ENCODE data around the gene FAM149B1. TPM values are rescaled to one million over a fixed set of nuclear protein-coding genes. Genes with fewer than 3 reads are reported as not detected.
A peak's percentile ranks its signal among the peaks of the same experiment; 100 is the strongest.

Gene FAM149B1
- total RNA-seq, 2 donors from 2014 or later, result 12.5 to 13.4 TPM

GRCh38 chr10:73225518-73225917, 57.6 kb downstream of the FAM149B1 start:
- H3K4me1 Mint-ChIP-seq, result peaks cover 2% of the 10 kb centered on the region
- DNase-seq (no peak), ATAC-seq (no peak)
- no peak overlapping the region for H3K4me3 Mint-ChIP-seq
- peaks cover 8% of the 10 kb centered on the region for H3K36me3 Mint-ChIP-seq (ENCODE audit: low read depth)
- no peak overlapping the region for H3K27ac Mint-ChIP-seq
- no peaks in the 10 kb centered on the region for H3K9me3 ChIP-seq (ENCODE audit: control insufficient read depth, low read length, poor library complexity, severe bottlenecking)
- no peaks in the 10 kb centered on the region for H3K27me3 Mint-ChIP-seq

DNA sequence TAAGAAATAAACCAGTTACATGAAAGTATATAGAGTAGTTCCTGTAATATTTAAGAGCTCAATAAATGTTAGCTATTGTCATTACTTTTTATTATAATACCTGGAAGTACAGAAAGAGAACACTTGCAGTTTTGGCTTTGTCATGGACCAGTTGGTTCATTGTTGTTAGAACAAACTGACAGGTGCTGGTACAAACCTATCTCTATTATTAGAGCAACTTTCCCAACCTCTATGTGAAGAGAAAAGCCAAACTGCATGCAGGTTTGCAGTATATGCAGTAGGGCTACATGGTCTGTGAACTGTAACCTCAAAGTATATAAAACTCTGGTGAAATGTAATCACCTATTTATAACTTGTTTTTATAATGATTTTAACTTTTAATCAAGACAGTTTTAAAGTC, 58.7 kb downstream of the FAM149B1 start:
- Mint-ChIP-seq H3K36me3 (ENCODE audit: low read depth) (peaks cover 8% of the 10 kb centered on the region), H3K4me3 (no peak overlapping the region), H3K27ac (no peak overlapping the region), H3K4me1 (no peaks in the 10 kb centered on the region), H3K27me3 (no peaks in the 10 kb centered on the region)
- DNase-seq, result no peak
- H3K9me3 ChIP-seq (ENCODE audit: control insufficient read depth, low read length, poor library complexity, severe bottlenecking), result no peaks in the 10 kb centered on the region
- ATAC-seq, result no peak

- no peaks in the 10 kb centered on the region for H3K27me3 Mint-ChIP-seq
- H3K36me3 Mint-ChIP-seq (ENCODE audit: low read depth), result peaks cover 2% of the 10 kb centered on the region
- no peak for DNase-seq
- no peaks in the 10 kb centered on the region for H3K9me3 ChIP-seq (ENCODE audit: control insufficient read depth, low read length, poor library complexity, severe bottlenecking)
- no peak for ATAC-seq
- no peak overlapping the region for H3K4me3 Mint-ChIP-seq
- H3K4me1 Mint-ChIP-seq, result no peaks in the 10 kb centered on the region
- H3K27ac Mint-ChIP-seq, result no peak overlapping the region
These were observed 60.3 kb downstream of the FAM149B1 start for GRCh38 chr10:73228247-73228646.

- peak overlapping the region; percentile 51 for H3K27ac Mint-ChIP-seq
- no peaks in the 10 kb centered on the region for H3K27me3 Mint-ChIP-seq
- peaks cover 2% of the 10 kb centered on the region for H3K36me3 Mint-ChIP-seq (ENCODE audit: low read depth)
- H3K4me1 Mint-ChIP-seq, result peaks cover 2% of the 10 kb centered on the region
- no peaks in the 10 kb centered on the region for H3K9me3 ChIP-seq (ENCODE audit: control insufficient read depth, low read length, poor library complexity, severe bottlenecking)
- DNase-seq (no peak), ATAC-seq (no peak)
- no peak overlapping the region for H3K4me3 Mint-ChIP-seq
These were observed 61.6 kb downstream of the FAM149B1 start for GRCh38 chr10:73229567-73229966.

DNA sequence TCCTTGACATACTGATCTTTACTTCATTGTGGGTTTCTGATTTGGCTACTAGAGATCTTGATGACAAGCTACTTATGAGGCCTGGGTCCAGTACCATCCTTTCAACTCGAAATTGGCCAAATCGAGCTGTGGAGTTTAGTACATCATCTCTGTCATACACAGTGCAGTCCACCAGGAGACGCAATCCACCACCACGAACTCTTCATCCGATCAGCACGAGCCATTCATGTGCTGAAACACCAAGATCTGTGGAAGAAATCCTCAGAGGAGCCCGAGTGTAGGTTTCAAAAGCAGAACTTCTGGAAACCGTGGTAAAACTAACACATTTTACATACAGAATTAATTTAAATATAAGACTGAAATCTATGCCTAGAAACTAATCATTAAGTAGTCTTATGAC, 65.0 kb downstream of the FAM149B1 start:
- Mint-ChIP-seq H3K27me3 (no peaks in the 10 kb centered on the region), H3K4me3 (no peak overlapping the region), H3K4me1 (peaks cover 4% of the 10 kb centered on the region), H3K36me3 (ENCODE audit: low read depth) (peaks cover 2% of the 10 kb centered on the region), H3K27ac (no peak overlapping the region)
- ATAC-seq (no peak), DNase-seq (no peak)
- no peaks in the 10 kb centered on the region for H3K9me3 ChIP-seq (ENCODE audit: control insufficient read depth, low read length, poor library complexity, severe bottlenecking)

GRCh38 chr10:73233883-73234282, 66.0 kb downstream of the FAM149B1 start:
- no peaks in the 10 kb centered on the region for H3K27me3 Mint-ChIP-seq
- no peak for DNase-seq
- no peak overlapping the region for H3K4me3 Mint-ChIP-seq
- no peak overlapping the region for H3K27ac Mint-ChIP-seq
- H3K36me3 Mint-ChIP-seq (ENCODE audit: low read depth), result peaks cover 2% of the 10 kb centered on the region
- peaks cover 4% of the 10 kb centered on the region for H3K4me1 Mint-ChIP-seq
- no peaks in the 10 kb centered on the region for H3K9me3 ChIP-seq (ENCODE audit: control insufficient read depth, low read length, poor library complexity, severe bottlenecking)
- ATAC-seq, result no peak

DNA sequence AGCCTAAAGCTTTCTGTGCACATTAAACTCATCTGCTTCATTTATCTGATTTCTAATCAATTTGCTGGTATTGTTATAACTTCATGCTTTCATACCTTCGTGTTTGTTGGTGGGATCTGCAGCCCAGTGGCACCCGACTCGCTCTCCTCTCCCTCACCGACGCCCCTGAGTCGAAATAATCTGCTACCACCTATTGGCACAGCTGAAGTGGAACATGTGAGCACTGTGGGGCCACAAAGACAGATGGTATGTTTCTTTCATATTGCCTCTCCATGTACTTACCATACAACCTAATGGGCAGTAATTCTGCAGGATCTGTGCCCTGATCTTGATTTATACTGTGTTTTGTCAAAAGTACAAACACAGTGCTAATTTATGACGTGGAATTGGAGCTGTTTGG, 66.8 kb downstream of the FAM149B1 start:
- H3K27ac Mint-ChIP-seq, result no peak overlapping the region
- ATAC-seq, result no peak
- H3K27me3 Mint-ChIP-seq, result no peaks in the 10 kb centered on the region

DNA sequence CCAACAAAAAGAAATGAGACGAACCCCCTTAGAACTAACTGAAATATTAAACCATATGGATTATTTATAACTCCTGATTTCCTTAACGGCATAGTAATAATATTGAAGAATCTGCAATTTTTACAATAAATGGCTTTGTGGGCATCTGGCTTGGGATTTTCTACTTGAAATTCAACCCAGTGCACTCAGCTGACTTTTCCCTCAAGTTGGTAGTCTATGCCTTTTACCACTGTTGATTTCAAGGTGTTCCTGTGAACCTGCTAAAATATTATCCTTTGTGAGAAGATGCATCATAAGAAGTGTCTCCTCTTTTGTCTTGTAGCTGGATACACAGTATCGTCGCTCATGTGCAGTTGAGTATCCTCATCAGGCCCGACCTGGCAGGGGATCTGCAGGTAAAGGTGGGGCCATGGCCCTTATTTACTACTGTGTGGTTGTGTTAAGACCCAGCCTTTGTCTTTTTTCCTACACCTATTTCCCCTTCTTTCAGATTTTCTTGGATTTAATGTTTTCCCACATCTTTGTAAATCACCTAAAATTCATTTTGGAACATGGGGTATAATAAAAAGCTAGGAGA, 71.2 kb downstream of the FAM149B1 start:
- no peak overlapping the region for H3K27ac Mint-ChIP-seq
- no peak for ATAC-seq
- H3K27me3 Mint-ChIP-seq, result no peaks in the 10 kb centered on the region
- H3K4me1 Mint-ChIP-seq, result peaks cover 2% of the 10 kb centered on the region
- H3K9me3 ChIP-seq (ENCODE audit: control insufficient read depth, low read length, poor library complexity, severe bottlenecking), result no peaks in the 10 kb centered on the region
- no peak overlapping the region for H3K4me3 Mint-ChIP-seq
- DNase-seq, result no peak
- H3K36me3 Mint-ChIP-seq (ENCODE audit: low read depth), result peaks cover 2% of the 10 kb centered on the region

More for the DNA sequence above, 66.8 kb downstream of the FAM149B1 start:
- no peaks in the 10 kb centered on the region for H3K9me3 ChIP-seq (ENCODE audit: control insufficient read depth, low read length, poor library complexity, severe bottlenecking)
- no peak for DNase-seq
- Mint-ChIP-seq H3K4me3 (no peak overlapping the region), H3K4me1 (peaks cover 4% of the 10 kb centered on the region), H3K36me3 (ENCODE audit: low read depth) (peaks cover 2% of the 10 kb centered on the region)

DNA sequence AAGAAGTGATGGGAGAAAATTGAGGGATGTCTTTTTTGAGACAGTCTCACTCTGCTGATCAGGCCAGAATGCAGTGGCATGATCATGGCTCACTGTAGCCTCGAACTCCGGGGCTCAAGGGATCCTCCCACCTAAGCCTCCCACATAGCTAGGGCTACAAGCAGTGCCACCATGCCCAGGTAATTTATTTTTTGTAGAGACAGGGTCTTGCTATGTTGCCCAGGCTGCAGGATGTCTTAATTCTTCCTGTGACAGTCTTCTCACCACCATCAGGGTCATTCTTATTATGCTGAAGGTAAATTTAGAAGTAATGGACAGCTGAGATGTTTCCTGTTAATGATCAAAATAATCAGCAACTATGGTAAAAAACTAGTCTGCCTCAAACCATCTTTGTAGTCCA, 72.0 kb downstream of the FAM149B1 start:
- H3K4me3 Mint-ChIP-seq, result no peak overlapping the region
- peaks cover 5% of the 10 kb centered on the region for H3K4me1 Mint-ChIP-seq
- no peak overlapping the region for H3K27ac Mint-ChIP-seq
- peaks cover 2% of the 10 kb centered on the region for H3K36me3 Mint-ChIP-seq (ENCODE audit: low read depth)
- no peak for DNase-seq
- no peak for ATAC-seq
- H3K9me3 ChIP-seq (ENCODE audit: control insufficient read depth, low read length, poor library complexity, severe bottlenecking), result no peaks in the 10 kb centered on the region
- no peaks in the 10 kb centered on the region for H3K27me3 Mint-ChIP-seq

- ATAC-seq, result no peak
- H3K36me3 Mint-ChIP-seq (ENCODE audit: low read depth), result peaks cover 2% of the 10 kb centered on the region
- H3K27me3 Mint-ChIP-seq, result no peaks in the 10 kb centered on the region
- H3K27ac Mint-ChIP-seq, result peak overlapping the region; percentile 92
- no peaks in the 10 kb centered on the region for H3K9me3 ChIP-seq (ENCODE audit: control insufficient read depth, low read length, poor library complexity, severe bottlenecking)
- no peak for DNase-seq
- H3K4me3 Mint-ChIP-seq, result peak overlapping the region; percentile 12
- peaks cover 27% of the 10 kb centered on the region for H3K4me1 Mint-ChIP-seq
These were observed 77.1 kb downstream of the FAM149B1 start for GRCh38 chr10:73244866-73245477.

- Mint-ChIP-seq H3K4me1 (peaks cover 35% of the 10 kb centered on the region), H3K27ac (peak overlapping the region; percentile 92), H3K4me3 (peak overlapping the region; percentile 97), H3K36me3 (ENCODE audit: low read depth) (peaks cover 6% of the 10 kb centered on the region), H3K27me3 (no peaks in the 10 kb centered on the region)
- DNase-seq (no peak), ATAC-seq (no peak)
- H3K9me3 ChIP-seq (ENCODE audit: control insufficient read depth, low read length, poor library complexity, severe bottlenecking), result no peaks in the 10 kb centered on the region
These were observed 78.4 kb downstream of the FAM149B1 start for GRCh38 chr10:73246322-73246645.

DNA sequence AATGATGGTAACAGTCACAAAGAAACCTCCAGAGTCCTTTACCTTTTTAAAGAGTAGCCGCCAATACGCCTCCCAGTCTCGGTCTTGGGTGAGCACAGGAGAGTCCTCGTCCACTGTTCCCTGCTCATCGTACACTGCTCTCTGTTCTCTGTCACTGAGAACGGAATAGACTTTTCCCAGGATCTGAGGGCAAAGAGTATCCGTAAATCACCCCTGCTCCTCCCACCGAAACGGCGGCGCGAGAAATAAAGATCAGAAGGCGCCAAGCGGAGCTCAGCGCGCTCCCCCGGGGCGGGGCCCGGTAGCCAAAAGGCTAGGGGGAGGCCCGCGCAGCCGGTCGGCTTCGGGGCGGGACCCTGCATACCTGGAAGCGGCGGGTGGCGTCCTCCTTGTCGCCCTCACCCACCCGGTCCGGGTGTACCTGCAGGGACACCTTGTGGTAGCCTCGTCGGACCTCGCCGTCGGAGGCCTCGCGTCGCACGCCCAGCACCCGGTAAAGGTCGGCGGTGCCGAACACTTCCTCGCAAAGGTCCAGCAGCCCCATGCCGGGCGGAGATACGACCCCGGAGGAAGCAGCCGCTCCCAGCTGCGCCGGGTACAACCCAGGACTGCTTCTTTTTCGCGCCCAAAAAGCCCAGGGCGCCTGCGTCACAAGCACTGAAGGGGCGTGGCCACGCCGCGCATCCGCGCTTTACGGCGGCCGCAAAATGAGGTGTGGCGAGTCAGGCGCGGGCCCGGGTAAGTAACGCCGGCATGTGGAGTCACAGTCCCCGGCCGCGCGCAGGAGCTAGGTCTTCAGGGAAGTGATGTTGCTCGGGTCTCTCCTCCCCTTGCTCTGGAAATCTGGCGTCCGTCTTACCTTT, 79.0 kb downstream of the FAM149B1 start, which contains the start of gene DNAJC9:
TSS of gene DNAJC9 (minus strand) at position 610 of the 863 bp plus-strand sequence. CDS start at position 544, 66 bp downstream.
- H3K27me3 Mint-ChIP-seq, result no peaks in the 10 kb centered on the region
- H3K4me3 Mint-ChIP-seq, result peak within 1 kb of the TSS; percentile 97
- peaks cover 6% of the 10 kb centered on the region for H3K36me3 Mint-ChIP-seq (ENCODE audit: low read depth)
- peak within 1 kb of the TSS; percentile 92 for H3K27ac Mint-ChIP-seq
- H3K4me1 Mint-ChIP-seq, result peaks cover 39% of the 10 kb centered on the region
- ATAC-seq (peak; percentile 89), DNase-seq (peak; percentile 92 to 98 (median 94))
- H3K9me3 ChIP-seq (ENCODE audit: control insufficient read depth, low read length, poor library complexity, severe bottlenecking), result no peaks in the 10 kb centered on the region

- H3K4me1 Mint-ChIP-seq, result peaks cover 41% of the 10 kb centered on the region
- peak overlapping the region; percentile 97 for H3K4me3 Mint-ChIP-seq
These were observed 79.8 kb downstream of the FAM149B1 start for GRCh38 chr10:73247509-73248258.

More at GRCh38 chr10:73247509-73248258, 79.8 kb downstream of the FAM149B1 start:
- ATAC-seq, result no peak
- H3K9me3 ChIP-seq (ENCODE audit: control insufficient read depth, low read length, poor library complexity, severe bottlenecking), result no peaks in the 10 kb centered on the region
- DNase-seq, result no peak
- Mint-ChIP-seq H3K27me3 (no peaks in the 10 kb centered on the region), H3K27ac (peak overlapping the region; percentile 92), H3K36me3 (ENCODE audit: low read depth) (peaks cover 6% of the 10 kb centered on the region)
